ENCODE measurements around the gene PRIM1.
A peak's percentile ranks its signal among the peaks of the same experiment; 100 is the strongest.
"Not testable (repeated sequence)": the region's sequence is repeated elsewhere in the genome, so short reads cannot be mapped to it uniquely, and the experiment has no call there.

PRIM1 gene

GRCh38 chr12:56761812-56762211 lies 9.7 kb upstream of the PRIM1 start:
- no peak overlapping the region for H3K4me3 ChIP-seq (ENCODE audit: low read depth, low read length)

GRCh38 chr12:56760460-56760859 lies 8.3 kb upstream of the PRIM1 start:
- no peak overlapping the region for H3K4me3 ChIP-seq (ENCODE audit: low read depth, low read length)

GRCh38 chr12:56759263-56759908 lies 7.3 kb upstream of the PRIM1 start:
- no peak overlapping the region for H3K4me3 ChIP-seq (ENCODE audit: low read depth, low read length)

- no peak overlapping the region for H3K4me3 ChIP-seq (ENCODE audit: low read depth, low read length)
Observed at GRCh38 chr12:56758728-56759262, 6.7 kb upstream of the PRIM1 start.

GRCh38 chr12:56757971-56758370 lies 5.8 kb upstream of the PRIM1 start:
- H3K4me3 ChIP-seq (ENCODE audit: low read depth, low read length), result not testable (repeated sequence)

GRCh38 chr12:56753566-56753965 lies 1.4 kb upstream of the PRIM1 start:
- no peak overlapping the region for H3K4me3 ChIP-seq (ENCODE audit: low read depth, low read length)

GRCh38 chr12:56750596-56750995 lies 1.5 kb downstream of the PRIM1 start:
- H3K4me3 ChIP-seq (ENCODE audit: low read depth, low read length), result not testable (repeated sequence)

- H3K4me3 ChIP-seq (ENCODE audit: low read depth, low read length), result no peak overlapping the region
Observed at GRCh38 chr12:56749853-56750252, 2.3 kb downstream of the PRIM1 start.

GRCh38 chr12:56749359-56749758 lies 2.8 kb downstream of the PRIM1 start:
- no peak overlapping the region for H3K4me3 ChIP-seq (ENCODE audit: low read depth, low read length)

GRCh38 chr12:56728139-56728861 lies 23.8 kb downstream of the PRIM1 start:
- no peak overlapping the region for H3K4me3 ChIP-seq (ENCODE audit: low read depth, low read length)

GRCh38 chr12:56726196-56726675 lies 25.9 kb downstream of the PRIM1 start:
- H3K4me3 ChIP-seq (ENCODE audit: low read depth, low read length), result not testable (repeated sequence)

GRCh38 chr12:56725723-56726102 lies 26.4 kb downstream of the PRIM1 start:
- peak overlapping the region; percentile 100 for H3K4me3 ChIP-seq (ENCODE audit: low read depth, low read length)

- H3K4me3 ChIP-seq (ENCODE audit: low read depth, low read length), result peak within 1 kb of the TSS; percentile 100
Observed at GRCh38 chr12:56724972-56725722, 27.0 kb downstream of the PRIM1 start, which contains the start of gene NACA. Gene NACA, minus strand, starts transcription at chr12:56725299. Its CDS starts 778 bp downstream, at chr12:56724521.

- H3K4me3 ChIP-seq (ENCODE audit: low read depth, low read length), result peak overlapping the region; percentile 100
Observed at GRCh38 chr12:56724701-56724971, 27.5 kb downstream of the PRIM1 start.

GRCh38 chr12:56723889-56724700 lies 28.0 kb downstream of the PRIM1 start:
- peak overlapping the region; percentile 100 for H3K4me3 ChIP-seq (ENCODE audit: low read depth, low read length)

- peak overlapping the region; percentile 100 for H3K4me3 ChIP-seq (ENCODE audit: low read depth, low read length)
Observed at GRCh38 chr12:56723352-56723751, 28.8 kb downstream of the PRIM1 start.

- peak overlapping the region; percentile 100 for H3K4me3 ChIP-seq (ENCODE audit: low read depth, low read length)
Observed at GRCh38 chr12:56722832-56723231, 29.3 kb downstream of the PRIM1 start.

- no peak overlapping the region for H3K4me3 ChIP-seq (ENCODE audit: low read depth, low read length)
Observed at GRCh38 chr12:56721721-56722120, 30.4 kb downstream of the PRIM1 start.

GRCh38 chr12:56721216-56721615 lies 30.9 kb downstream of the PRIM1 start:
- H3K4me3 ChIP-seq (ENCODE audit: low read depth, low read length), result no peak overlapping the region

GRCh38 chr12:56720731-56721151 lies 31.4 kb downstream of the PRIM1 start:
- H3K4me3 ChIP-seq (ENCODE audit: low read depth, low read length), result no peak overlapping the region

- no peak overlapping the region for H3K4me3 ChIP-seq (ENCODE audit: low read depth, low read length)
Observed at GRCh38 chr12:56719056-56719455, 33.1 kb downstream of the PRIM1 start.
